HEK293 (cell line): Measurements from ENCODE around the gene TSPAN3.

Source experiments
- CTCF ChIA-PET: fragments of 350-600 bp; formaldehyde crosslinking; extraction: SDS; loops from one replicate; lab custom pipeline; 2021; ENCODE audit warnings: antibody characterized with exemption; lab: Yijun Ruan, JAX
- POLR2A ChIA-PET: fragments of 300-600 bp; formaldehyde crosslinking; extraction: SDS; loops from one replicate; lab custom pipeline; 2020; ENCODE audit warnings: antibody characterized with exemption, inconsistent platforms; lab: Yijun Ruan, JAX
- H3K27ac ChIP-seq: fragments of 200-500 bp; sonication (Bioruptor generic); 2 replicates; pipeline ENCODE4 v1.5.1; 2014; ENCODE audit warnings: low read depth, low read length, control low read depth, inconsistent platforms; ENCODE audit errors: extremely low read depth
- H3K36me3 ChIP-seq, 2 experiments: fragments of 200-500 bp in 1 of 2; sonication (Bioruptor generic) in 1 of 2; 1 replicate in 1 of 2; 2 replicates in 1 of 2; pipeline ENCODE4 v1.5.1; 2014 to 2017; ENCODE audit warnings: inconsistent platforms in 2 of 2, low read length in 2 of 2; ENCODE audit not compliant: control insufficient read depth in 2 of 2, insufficient read depth in 1 of 2
- H3K4me1 ChIP-seq: fragments of 200-500 bp; sonication (Bioruptor generic); 2 replicates; pipeline ENCODE4 v1.5.1; 2014; ENCODE audit warnings: mild to moderate bottlenecking, low read length, inconsistent platforms; ENCODE audit not compliant: control insufficient read depth, insufficient read depth
- H3K4me3 ChIP-seq: 2 replicates; pipeline ENCODE4 v1.5.1; 2011; ENCODE audit warnings: low read depth, mild to moderate bottlenecking, control low read depth, low read length, moderate library complexity
- H3K9me3 ChIP-seq: fragments of 200-500 bp; sonication (Bioruptor generic); 2 replicates; pipeline ENCODE4 v1.5.1; 2014; ENCODE audit warnings: low read depth, low read length, inconsistent platforms; ENCODE audit not compliant: control insufficient read depth, insufficient read depth
- EGR2 ChIP-seq: fragments of 450-650 bp; formaldehyde crosslinking; IDR thresholded peaks from 2 replicates; pipeline ENCODE4 v1.5.1; 2016; ENCODE audit warnings: low read depth, missing biosample characterization, missing genetic modification characterization
- GLIS1 ChIP-seq: fragments of 450-650 bp; formaldehyde crosslinking; IDR thresholded peaks from 2 replicates; pipeline ENCODE4 v1.5.1; 2016; ENCODE audit warnings: missing biosample characterization, missing genetic modification characterization
- GLIS2 ChIP-seq: fragments of 450-650 bp; formaldehyde crosslinking; IDR thresholded peaks from 2 replicates; pipeline ENCODE4 v1.5.1; 2016; ENCODE audit warnings: missing biosample characterization, missing genetic modification characterization
- KLF7 ChIP-seq: fragments of 450-650 bp; formaldehyde crosslinking; IDR thresholded peaks from 2 replicates; pipeline ENCODE4 v1.5.1; 2016; ENCODE audit warnings: missing biosample characterization, missing genetic modification characterization, borderline replicate concordance
- RBAK ChIP-seq: fragments of 450-650 bp; formaldehyde crosslinking; IDR thresholded peaks from 2 replicates; pipeline ENCODE4 v1.5.1; 2016; ENCODE audit warnings: missing biosample characterization, missing genetic modification characterization
- TRIM28 ChIP-seq: IDR thresholded peaks from 2 replicates; pipeline ENCODE4 v1.6.1; 2011; ENCODE audit warnings: low read length, control low read depth, borderline replicate concordance
- TSHZ1 ChIP-seq: fragments of 450-650 bp; formaldehyde crosslinking; IDR thresholded peaks from 2 replicates; pipeline ENCODE4 v1.5.1; 2016; ENCODE audit warnings: missing biosample characterization, missing genetic modification characterization, borderline replicate concordance
- WT1 ChIP-seq: fragments of 450-650 bp; formaldehyde crosslinking; IDR thresholded peaks from 2 replicates; pipeline ENCODE4 v1.5.1; 2016; ENCODE audit warnings: missing biosample characterization, missing genetic modification characterization
- ZIC2 ChIP-seq: fragments of 450-650 bp; formaldehyde crosslinking; IDR thresholded peaks from 2 replicates; pipeline ENCODE4 v1.5.1; 2016; ENCODE audit warnings: missing biosample characterization, missing genetic modification characterization
- ZNF155 ChIP-seq: fragments of 450-650 bp; formaldehyde crosslinking; IDR thresholded peaks from 2 replicates; pipeline ENCODE4 v1.5.1; 2016; ENCODE audit warnings: missing biosample characterization, missing genetic modification characterization
- ZNF48 ChIP-seq: fragments of 450-650 bp; formaldehyde crosslinking; IDR thresholded peaks from 2 replicates; pipeline ENCODE4 v1.5.1; 2016; ENCODE audit warnings: missing biosample characterization, missing genetic modification characterization
- ZNF488 ChIP-seq: fragments of 450-650 bp; formaldehyde crosslinking; IDR thresholded peaks from 2 replicates; pipeline ENCODE4 v1.5.1; 2016; ENCODE audit warnings: missing biosample characterization, missing genetic modification characterization
- ZNF513 ChIP-seq: fragments of 450-650 bp; IDR thresholded peaks from 2 replicates; pipeline ENCODE4 v1.5.1; 2018; ENCODE audit warnings: missing biosample characterization, missing genetic modification characterization
- ZNF514 ChIP-seq: fragments of 450-650 bp; formaldehyde crosslinking; IDR thresholded peaks from 2 replicates; pipeline ENCODE4 v1.5.1; 2016; ENCODE audit warnings: missing biosample characterization, missing genetic modification characterization
- ZNF548 ChIP-seq: fragments of 450-650 bp; formaldehyde crosslinking; IDR thresholded peaks from 2 replicates; pipeline ENCODE4 v1.5.1; 2016; ENCODE audit warnings: missing biosample characterization, missing genetic modification characterization
- ZNF600 ChIP-seq: fragments of 450-650 bp; formaldehyde crosslinking; IDR thresholded peaks from 2 replicates; pipeline ENCODE4 v1.5.1; 2016; ENCODE audit warnings: missing biosample characterization, missing genetic modification characterization
- ZSCAN16 ChIP-seq: fragments of 450-650 bp; formaldehyde crosslinking; IDR thresholded peaks from 2 replicates; pipeline ENCODE4 v1.5.1; 2016; ENCODE audit warnings: missing biosample characterization, missing genetic modification characterization

The TSPAN3 gene

GRCh38 chr15:77032052-77032646 is 38.8 kb downstream of the TSPAN3 start:
- H3K4me1 ChIP-seq: no peaks in the 10 kb centered on the region
- H3K36me3 ChIP-seq: peaks cover 0 to 15% of the 10 kb centered on the region in 2 experiments; a peak in 1 of 3 replicates
- ChIA-PET POLR2A (interaction anchor here (0.6 kb wide), 1 partner anchor 717 kb away, joined by 4 read pairs; no protein-coding TSS in a partner anchor), CTCF (interaction anchor here (0.6 to 1.9 kb wide), 8 partner anchors 15 to 511 kb away, joined by 3 to 6 read pairs (median 4); no protein-coding TSS in a partner anchor)
- TF ChIP-seq KLF7 (tag by site-specific recombination) (no peak), ZNF513 (tag by site-specific recombination) (no peak), TRIM28 (no peak), ZNF48 (tag by site-specific recombination) (no peak), ZNF548 (no peak), WT1 (no peak), EGR2 (no peak), ZNF155 (tag by site-specific recombination) (no peak), ZSCAN16 (tag by site-specific recombination) (no peak), RBAK (tag by site-specific recombination) (no peak), ZNF514 (no peak), TSHZ1 (no peak), ZNF600 (no peak)
- no peak overlapping the region for H3K4me3 ChIP-seq
- H3K27ac ChIP-seq: no peak overlapping the region
- H3K9me3 ChIP-seq: no peaks in the 10 kb centered on the region

GRCh38 chr15:77031376-77032050 is 39.4 kb downstream of the TSPAN3 start:
- CTCF ChIA-PET: interaction anchor here (0.6 to 1.9 kb wide), 7 partner anchors 12 to 512 kb away, joined by 3 to 6 read pairs (median 4); no protein-coding TSS in a partner anchor
- Histone ChIP-seq H3K4me3 (no peak overlapping the region), H3K4me1 (no peaks in the 10 kb centered on the region), H3K9me3 (no peaks in the 10 kb centered on the region), H3K27ac (no peak overlapping the region), H3K36me3 (peaks cover 0 to 9% of the 10 kb centered on the region in 2 experiments; a peak in 1 of 3 replicates)
- TF ChIP-seq ZNF488 (tag by site-specific recombination) (no peak), ZIC2 (tag by site-specific recombination) (peak; percentile 63), GLIS1 (tag by site-specific recombination) (peak; percentile 98), GLIS2 (tag by site-specific recombination) (peak; percentile 61; the same call in 1 of the 2 replicates)
- POLR2A ChIA-PET: interaction anchor here (0.6 kb wide), 1 partner anchor 717 kb away, joined by 4 read pairs; no protein-coding TSS in a partner anchor
